GM13977 (cell line): ENCODE results near the gene STKLD1.

Experiments used
- DNase-seq: peaks from one replicate; pipeline ENCODE4 v3.0.0; 2012; ENCODE audit warnings: low spot score
- CTCF ChIP-seq: IDR thresholded peaks from 2 replicates; pipeline ENCODE4 v1.5.1; 2012; ENCODE audit warnings: mild to moderate bottlenecking, control low read depth; ENCODE audit not compliant: insufficient read depth; ENCODE audit errors: extremely low read depth, missing control alignments
- in situ Hi-C: fragments of 300-500 bp; cut with MboI; formaldehyde crosslinking; loops from one replicate; pipeline ENCODE4 v1.12.0; 2022; ENCODE audit warnings: low sequenced_read_pairs, low pct_unique_long_range_greater_than_20kb, mixed read lengths, inconsistent platforms; ENCODE audit not compliant: unreplicated experiment

The STKLD1 gene

GRCh38 chr9:133382507-133383141, 6.5 kb downstream of the STKLD1 start:
- in situ Hi-C loops, result no loop called here
- TF ChIP-seq CTCF, result no peak
- no peak for DNase-seq

GRCh38 chr9:133383438-133383837, 7.3 kb downstream of the STKLD1 start:
- no peak for DNase-seq
- TF ChIP-seq CTCF, result no peak
- in situ Hi-C loops, result no loop called here

- in situ Hi-C loops, result no loop called here
- no peak for DNase-seq
- TF ChIP-seq CTCF, result no peak
These were observed 8.7 kb downstream of the STKLD1 start for GRCh38 chr9:133384736-133385321.

- in situ Hi-C loops, result no loop called here
- DNase-seq, result no peak
- TF ChIP-seq CTCF, result no peak
These were observed 9.3 kb downstream of the STKLD1 start for GRCh38 chr9:133385452-133385851.

GRCh38 chr9:133386338-133386737, 10.2 kb downstream of the STKLD1 start:
- in situ Hi-C loops, result no loop called here
- DNase-seq, result no peak
- TF ChIP-seq CTCF, result no peak

GRCh38 chr9:133387680-133388079, 11.5 kb downstream of the STKLD1 start:
- no peak for DNase-seq
- in situ Hi-C loops, result no loop called here
- TF ChIP-seq CTCF, result no peak
